GF-D8 (cell line): Measurements from ENCODE around the gene NEURL1B.
"Not testable (repeated sequence)": the region's sequence is repeated elsewhere in the genome, so short reads cannot be mapped to it uniquely, and the experiment has no call there.

Source experiments
- DNase-seq: peaks from one replicate; lab custom pipeline; 2025; lab: John Stamatoyannopoulos, UW

Gene NEURL1B

GRCh38 chr5:172657524-172658233 is 16.6 kb downstream of the NEURL1B start:
- not testable (repeated sequence) for DNase-seq

GRCh38 chr5:172658391-172658790 is 17.3 kb downstream of the NEURL1B start:
- no peak for DNase-seq

GRCh38 chr5:172658961-172659501 is 18.0 kb downstream of the NEURL1B start:
- DNase-seq, result no peak

- no peak for DNase-seq
Measured at GRCh38 chr5:172659570-172659908, 18.5 kb downstream of the NEURL1B start.

DNA sequence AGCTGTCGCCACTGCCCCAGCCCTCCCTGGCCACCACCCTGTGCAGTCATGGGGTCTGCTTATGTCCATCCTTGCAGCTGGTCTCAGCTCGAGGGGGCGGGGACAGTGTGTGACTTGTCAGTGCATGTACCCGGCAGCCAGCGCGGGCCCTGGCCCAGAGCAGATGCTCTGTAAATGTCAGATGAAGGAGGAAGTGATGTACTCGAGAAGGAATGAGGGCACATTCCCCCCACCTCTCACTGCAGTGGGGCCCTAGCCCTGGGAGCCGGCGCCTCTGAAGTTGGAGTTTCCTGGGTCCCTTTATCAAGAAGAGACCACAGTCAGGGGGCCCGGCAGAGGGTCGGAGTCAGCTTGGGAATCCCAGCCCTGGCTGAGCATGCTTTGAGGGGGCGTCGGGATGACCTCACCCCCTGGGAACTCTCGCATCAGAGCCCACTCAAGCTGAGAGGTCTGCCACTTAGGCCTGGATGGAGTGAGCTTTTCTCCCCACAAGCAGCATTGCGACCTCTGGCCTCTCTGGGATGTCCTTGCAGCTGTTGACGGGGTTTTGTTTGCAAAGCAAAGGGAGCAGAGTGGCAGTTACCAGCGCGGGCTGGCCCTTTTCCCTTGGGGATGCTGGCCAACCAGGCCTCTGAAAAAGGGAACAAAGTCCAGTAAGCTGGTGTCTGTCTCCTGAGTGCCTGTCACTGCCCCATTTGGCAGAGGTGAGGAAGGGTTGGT is 19.0 kb downstream of the NEURL1B start:
- DNase-seq, result no peak

DNA sequence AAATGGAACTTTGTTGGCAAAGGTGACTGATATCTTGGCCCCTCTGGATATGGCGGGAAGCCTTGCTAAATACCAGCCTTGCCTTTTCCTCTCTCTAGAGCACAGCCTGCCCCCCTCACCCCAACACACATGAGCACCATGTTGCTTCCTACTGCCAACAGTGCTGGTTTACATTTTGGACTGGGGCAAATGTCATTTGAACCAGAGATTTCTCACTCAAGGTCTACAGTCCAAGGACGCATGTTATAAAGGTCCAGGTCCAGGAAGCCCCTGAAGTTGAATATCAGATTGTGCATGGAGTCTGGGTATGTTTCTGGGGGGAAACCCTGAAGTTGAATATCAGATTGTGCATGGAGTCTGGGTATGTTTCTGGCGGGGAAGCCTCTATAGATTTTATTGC is 19.9 kb downstream of the NEURL1B start:
- DNase-seq, result no peak

- no peak for DNase-seq
Measured at GRCh38 chr5:172661526-172661925, 20.5 kb downstream of the NEURL1B start.

- no peak for DNase-seq
Measured at GRCh38 chr5:172662596-172662995, 21.5 kb downstream of the NEURL1B start.

GRCh38 chr5:172664018-172664417 is 23.0 kb downstream of the NEURL1B start:
- no peak for DNase-seq

DNA sequence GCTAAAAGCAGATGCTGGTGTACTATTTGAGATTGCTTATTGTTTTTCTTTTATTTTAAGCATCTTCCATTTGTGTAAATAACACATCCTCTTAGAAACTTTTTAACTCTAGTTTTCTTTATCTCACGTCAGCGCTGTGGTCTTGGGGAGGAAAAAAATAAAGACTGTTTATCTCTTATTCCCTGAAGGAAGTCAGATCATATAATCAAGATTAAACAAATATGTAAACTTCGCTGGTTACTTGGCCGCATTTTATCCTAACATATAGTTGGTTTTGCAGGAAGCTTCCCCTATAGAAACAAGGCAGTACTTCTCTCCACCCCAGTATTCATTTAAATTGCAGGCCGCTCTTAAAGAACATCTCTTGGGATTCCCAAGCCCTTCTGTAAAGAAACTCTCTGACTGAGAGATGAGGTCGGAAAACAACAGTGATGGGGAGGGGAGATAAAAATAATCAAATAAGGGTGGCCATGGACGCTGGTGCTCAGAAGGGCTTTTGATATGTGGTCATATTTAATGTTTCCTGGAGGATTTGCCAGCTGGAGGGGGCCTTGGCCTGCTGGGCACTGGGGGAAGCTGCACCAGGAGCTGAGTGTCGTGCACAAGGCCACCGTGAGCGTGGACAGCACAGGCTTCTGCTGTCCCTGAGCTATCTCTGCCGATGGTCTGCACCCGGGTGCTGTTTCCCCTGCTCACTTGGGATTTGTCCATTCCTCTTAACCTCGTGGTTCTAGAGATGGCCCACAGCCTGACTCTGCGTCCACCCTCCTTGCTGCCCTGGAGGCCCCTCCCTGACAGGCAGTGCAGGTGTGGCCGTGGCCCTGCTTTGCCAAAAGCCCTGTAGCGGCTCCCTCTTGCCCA is 23.8 kb downstream of the NEURL1B start:
- no peak for DNase-seq

- DNase-seq, result no peak
Measured at GRCh38 chr5:172666251-172666650, 25.2 kb downstream of the NEURL1B start.

- DNase-seq, result no peak
Measured at GRCh38 chr5:172667786-172668593, 26.9 kb downstream of the NEURL1B start.

- DNase-seq, result no peak
Measured at GRCh38 chr5:172668594-172669071, 27.6 kb downstream of the NEURL1B start.

DNA sequence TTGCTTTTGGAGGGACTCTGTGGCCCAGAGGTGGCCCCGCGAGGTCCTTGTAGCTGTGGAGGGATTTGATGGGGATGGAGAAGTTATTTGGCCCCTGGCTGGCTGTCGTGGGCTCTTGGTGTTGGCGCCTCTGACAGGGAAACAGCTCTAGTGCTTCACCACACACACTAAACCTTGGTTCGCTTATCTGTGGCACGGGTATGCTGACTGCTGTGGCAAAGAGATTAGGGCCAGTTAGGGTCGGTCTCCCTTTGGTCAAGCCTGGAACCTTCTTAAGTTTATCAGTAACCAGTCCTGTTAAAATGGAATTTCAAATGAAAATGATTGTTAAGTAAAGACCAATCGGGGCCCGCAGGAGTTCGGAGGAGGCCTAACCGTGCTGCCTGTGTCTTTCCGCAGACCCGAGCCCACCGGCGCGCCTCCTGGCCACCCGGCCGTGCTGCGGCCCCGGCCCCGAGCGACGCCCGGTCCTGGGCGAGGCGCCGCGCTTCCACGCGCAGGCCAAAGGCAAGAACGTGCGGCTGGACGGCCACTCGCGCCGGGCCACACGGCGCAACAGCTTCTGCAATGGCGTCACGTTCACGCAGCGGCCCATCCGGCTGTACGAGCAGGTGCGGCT is 28.4 kb downstream of the NEURL1B start:
- no peak for DNase-seq

- DNase-seq, result no peak
Measured at GRCh38 chr5:172670005-172670402, 28.9 kb downstream of the NEURL1B start.

- no peak for DNase-seq
Measured at GRCh38 chr5:172670444-172670843, 29.4 kb downstream of the NEURL1B start.

GRCh38 chr5:172671091-172671490 is 30.0 kb downstream of the NEURL1B start:
- no peak for DNase-seq

- no peak for DNase-seq
Measured at GRCh38 chr5:172672681-172673080, 31.6 kb downstream of the NEURL1B start.

DNA sequence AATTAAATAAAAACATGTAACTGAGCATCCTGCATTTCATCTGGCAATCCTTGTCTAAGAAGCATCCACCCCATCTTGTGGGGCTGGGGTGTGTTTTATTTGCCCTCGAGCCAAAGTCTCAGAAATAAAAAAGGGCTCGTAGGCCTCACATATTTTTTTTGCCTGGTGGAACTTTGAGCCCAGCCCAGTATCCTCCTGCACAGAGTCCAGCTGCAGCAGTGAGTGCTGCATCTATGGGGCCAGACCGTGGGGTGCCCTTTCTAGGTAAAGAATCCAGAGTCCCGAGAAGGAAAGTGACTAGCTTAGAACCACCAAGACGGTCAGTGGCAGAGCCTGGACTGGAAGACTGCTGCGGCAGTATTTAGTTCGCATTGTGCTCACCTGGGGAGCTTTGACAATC is 33.1 kb downstream of the NEURL1B start:
- DNase-seq, result no peak

DNA sequence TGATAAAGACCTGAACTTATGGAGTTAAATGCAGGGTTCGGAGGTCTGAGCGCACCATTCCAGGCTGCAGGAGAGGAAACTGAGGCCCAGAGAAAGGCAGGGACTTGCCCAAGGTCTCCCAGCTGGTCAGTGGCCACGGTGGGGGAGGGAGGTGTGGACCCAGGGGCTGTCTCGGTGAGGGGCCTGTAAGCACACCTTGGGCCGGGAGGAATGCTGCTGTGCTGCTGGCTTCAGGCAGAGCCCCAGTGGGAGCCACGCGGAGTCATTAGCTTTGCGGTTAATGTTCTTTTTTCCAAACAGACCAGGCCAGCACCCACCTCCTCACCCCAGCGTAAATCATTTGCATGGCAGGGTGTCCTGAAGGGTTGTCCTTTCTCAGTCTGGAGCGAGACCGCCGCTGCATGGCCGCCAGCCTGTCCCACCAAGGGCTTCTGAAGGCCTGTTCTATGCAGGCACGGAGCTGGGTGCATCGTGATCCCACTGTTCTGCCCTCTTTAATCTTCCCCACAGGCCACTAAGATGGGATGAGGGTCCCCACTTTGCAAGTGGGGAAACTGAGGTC is 35.9 kb downstream of the NEURL1B start:
- DNase-seq, result no peak
